GM13976 (cell line): ENCODE measurements around the gene THAP6.

Source experiments
- DNase-seq: peaks from one replicate; pipeline ENCODE4 v3.0.0; 2012; ENCODE audit warnings: low spot score
- in situ Hi-C: fragments of 300-500 bp; cut with MboI; formaldehyde crosslinking; loops from one replicate; pipeline ENCODE4 v1.12.0; 2022; ENCODE audit warnings: low sequenced_read_pairs, mixed read lengths, inconsistent platforms; ENCODE audit not compliant: unreplicated experiment
- TF ChIP-seq, protein P1 (sequence below): IDR thresholded peaks from 2 replicates; pipeline ENCODE4 v1.5.1; 2012; ENCODE audit warnings: borderline replicate concordance, mild to moderate bottlenecking; ENCODE audit not compliant: insufficient read depth; ENCODE audit errors: extremely low read depth, missing control alignments, control extremely low read depth

Gene THAP6

DNA sequence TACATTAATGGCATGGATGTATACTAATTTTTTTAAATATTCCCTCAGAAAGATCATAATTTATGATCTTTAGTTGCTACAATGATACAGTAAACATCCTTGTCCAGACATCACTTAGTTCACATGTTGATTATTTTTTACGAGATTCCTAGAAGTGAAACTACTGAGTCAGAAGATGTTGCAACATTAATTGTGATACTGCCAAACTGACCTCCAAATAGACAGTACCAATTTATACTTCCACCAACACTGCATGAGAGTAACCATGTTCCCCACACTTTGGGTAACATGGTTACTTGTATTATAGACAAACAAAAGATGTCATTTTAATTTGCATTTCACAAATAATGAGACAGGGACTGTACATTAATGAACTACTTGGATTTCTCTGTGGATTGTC, 19.7 kb upstream of the THAP6 start:
- in situ Hi-C loops: no loop called here
- no peak for DNase-seq
- TF ChIP-seq, protein P1, sequence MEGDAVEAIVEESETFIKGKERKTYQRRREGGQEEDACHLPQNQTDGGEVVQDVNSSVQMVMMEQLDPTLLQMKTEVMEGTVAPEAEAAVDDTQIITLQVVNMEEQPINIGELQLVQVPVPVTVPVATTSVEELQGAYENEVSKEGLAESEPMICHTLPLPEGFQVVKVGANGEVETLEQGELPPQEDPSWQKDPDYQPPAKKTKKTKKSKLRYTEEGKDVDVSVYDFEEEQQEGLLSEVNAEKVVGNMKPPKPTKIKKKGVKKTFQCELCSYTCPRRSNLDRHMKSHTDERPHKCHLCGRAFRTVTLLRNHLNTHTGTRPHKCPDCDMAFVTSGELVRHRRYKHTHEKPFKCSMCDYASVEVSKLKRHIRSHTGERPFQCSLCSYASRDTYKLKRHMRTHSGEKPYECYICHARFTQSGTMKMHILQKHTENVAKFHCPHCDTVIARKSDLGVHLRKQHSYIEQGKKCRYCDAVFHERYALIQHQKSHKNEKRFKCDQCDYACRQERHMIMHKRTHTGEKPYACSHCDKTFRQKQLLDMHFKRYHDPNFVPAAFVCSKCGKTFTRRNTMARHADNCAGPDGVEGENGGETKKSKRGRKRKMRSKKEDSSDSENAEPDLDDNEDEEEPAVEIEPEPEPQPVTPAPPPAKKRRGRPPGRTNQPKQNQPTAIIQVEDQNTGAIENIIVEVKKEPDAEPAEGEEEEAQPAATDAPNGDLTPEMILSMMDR: no peak

DNA sequence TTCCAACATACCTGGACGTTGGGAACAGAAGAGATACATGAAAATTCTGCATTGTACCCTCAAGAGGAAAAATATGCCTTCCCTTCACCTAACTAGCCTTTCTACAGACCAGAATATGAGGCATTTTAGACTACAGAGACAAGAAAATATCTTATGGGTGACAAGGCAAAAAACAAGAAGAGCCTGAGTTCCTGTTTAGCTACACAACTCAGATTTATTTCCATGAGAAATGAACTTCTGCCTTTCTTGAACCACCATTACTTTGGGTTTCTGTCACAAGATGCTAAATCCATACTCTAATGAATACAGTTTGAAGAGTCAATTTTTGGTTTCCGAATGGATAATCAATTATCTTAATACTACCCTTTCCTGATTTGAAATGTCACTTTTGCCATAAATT, 18.8 kb upstream of the THAP6 start:
- no peak for DNase-seq
- in situ Hi-C loops: no loop called here
- TF ChIP-seq, protein P1: no peak

DNA sequence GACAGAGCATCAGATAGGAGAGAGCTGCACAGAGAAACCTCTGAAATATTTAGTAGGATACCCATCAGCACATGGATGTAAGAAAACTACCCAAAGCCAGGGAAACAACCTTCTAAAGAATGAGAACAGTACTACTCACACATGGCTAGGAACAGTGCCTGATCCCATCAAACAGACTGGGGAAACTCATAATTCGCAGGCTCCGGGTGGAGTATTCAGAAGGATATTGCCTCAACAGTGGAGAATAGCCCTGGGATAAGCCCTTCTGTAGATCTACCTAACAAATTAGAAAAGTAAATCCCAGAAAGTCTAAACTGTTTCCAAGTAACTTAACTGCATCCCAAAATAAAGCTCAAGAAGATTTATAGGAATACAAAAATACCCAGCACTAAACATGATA, 17.9 kb upstream of the THAP6 start:
- in situ Hi-C loops: no loop called here
- TF ChIP-seq, protein P1: no peak
- no peak for DNase-seq

DNA sequence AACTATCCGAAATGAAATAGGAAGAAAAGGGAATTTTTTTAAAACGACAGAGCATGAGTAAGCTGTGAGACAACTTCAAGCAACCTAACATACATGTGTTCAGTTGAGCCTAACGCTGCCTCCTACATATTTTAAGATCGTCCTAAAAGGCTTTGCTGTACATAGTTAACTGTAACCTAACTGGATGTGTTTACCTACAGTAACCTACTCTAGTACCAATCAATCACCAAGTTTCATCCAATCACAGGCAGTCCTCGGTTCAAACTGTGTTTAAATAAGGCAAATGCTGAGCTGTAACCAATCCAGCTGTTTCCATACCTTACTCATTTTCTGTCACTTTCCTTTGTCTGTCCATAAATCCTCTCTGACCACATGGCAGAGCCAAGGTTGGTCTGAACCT, 17.1 kb upstream of the THAP6 start:
- TF ChIP-seq, protein P1: no peak
- in situ Hi-C loops: no loop called here
- no peak for DNase-seq

DNA sequence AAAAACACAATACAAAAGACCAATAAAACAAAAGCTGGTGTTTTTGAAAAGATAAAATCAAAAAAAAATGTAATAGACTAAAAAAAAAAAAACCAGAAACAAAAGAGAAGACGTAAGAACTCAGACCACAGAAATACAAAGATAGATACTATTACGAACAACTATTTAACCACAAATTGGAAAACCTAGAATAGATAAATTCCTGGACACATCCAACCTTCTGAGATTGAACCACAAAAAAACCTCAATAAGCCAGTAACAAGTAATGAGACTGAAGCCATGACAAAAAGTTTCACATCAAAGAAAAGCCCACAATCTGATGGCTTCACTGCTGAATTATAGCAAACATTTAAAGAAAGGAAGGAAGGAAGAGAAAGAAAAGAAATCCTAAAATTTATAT, 16.2 kb upstream of the THAP6 start:
- in situ Hi-C loops: no loop called here
- TF ChIP-seq, protein P1: no peak
- DNase-seq: no peak

DNA sequence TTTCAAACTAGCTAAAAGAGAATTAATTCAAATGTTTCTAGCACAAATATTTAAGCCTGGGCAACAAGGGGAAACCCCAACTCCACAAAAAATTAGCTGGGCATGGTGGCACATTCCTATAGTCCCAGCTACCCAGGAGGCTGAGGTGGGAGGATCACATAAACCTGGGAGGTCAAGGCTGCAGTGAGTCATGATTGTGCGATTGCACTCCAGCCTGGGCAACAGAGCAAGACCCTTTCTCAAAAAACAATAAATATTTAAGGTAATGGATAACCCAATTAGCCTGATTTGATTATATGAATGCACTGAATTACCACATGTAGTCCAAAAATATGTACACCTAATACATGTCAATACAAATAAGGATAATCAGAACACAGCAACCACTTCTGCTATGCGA, 14.4 kb upstream of the THAP6 start:
- TF ChIP-seq, protein P1: no peak
- in situ Hi-C loops: no loop called here
- no peak for DNase-seq

DNA sequence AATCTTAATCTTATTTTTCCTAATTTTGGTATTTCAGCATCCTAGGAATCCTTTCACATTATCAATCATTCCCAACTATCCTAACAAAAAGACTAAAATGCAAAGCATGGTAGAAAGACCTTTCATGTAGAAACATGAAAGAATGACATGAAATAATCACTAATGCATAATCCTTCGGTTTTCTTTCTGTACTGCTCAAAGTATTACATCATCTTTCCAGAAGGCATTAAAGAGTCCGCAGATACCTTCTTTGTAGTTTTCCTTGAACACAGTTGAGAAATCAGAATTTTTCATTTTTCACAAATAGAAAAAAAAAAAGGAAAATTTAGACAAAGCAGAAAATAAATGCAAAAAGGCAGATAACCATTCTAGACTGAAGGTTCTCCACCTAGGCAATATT, 11.6 kb upstream of the THAP6 start:
- TF ChIP-seq, protein P1: no peak
- DNase-seq: no peak
- in situ Hi-C loops: no loop called here
